Tracheal epithelial cell (primary cell): ENCODE results near the gene CAPRIN2. TPM values are rescaled to one million over a fixed set of nuclear protein-coding genes. Genes with fewer than 3 reads are reported as not detected.

Source experiments
- total RNA-seq: library from RNA; depleted of rRNA; stranded (reverse); fragments of >200 nt; gene quantifications from 2 replicates; pipeline ENCODE4 v1.2.1, GENCODE V29; 2014

The CAPRIN2 gene
- total RNA-seq = 19.6 and 35.4 TPM in 2 replicates

GRCh38 chr12:30754750-30755394 lies at the start of gene CAPRIN2:
TSS of gene CAPRIN2 (minus strand) at chr12:30754951. CDS start at chr12:30753520, 1,431 bp downstream.

GRCh38 chr12:30695199-30696102 lies 59.3 kb downstream of the CAPRIN2 start, which contains the start of gene IPO8:
TSS of gene IPO8 (minus strand) at chr12:30695869. CDS start at chr12:30695647, 222 bp downstream.

Other genes with a start within 250 kb of the CAPRIN2 start
- 21.9 and 23.0 TPM in 2 replicates for gene IPO8, start 59.1 kb downstream of the CAPRIN2 start, total RNA-seq
- under 0.01 TPM in 2 replicates for gene TSPAN11, start 171.8 kb upstream of the CAPRIN2 start, total RNA-seq